ENCODE measurements around the gene AMOTL1.

AMOTL1 gene

DNA sequence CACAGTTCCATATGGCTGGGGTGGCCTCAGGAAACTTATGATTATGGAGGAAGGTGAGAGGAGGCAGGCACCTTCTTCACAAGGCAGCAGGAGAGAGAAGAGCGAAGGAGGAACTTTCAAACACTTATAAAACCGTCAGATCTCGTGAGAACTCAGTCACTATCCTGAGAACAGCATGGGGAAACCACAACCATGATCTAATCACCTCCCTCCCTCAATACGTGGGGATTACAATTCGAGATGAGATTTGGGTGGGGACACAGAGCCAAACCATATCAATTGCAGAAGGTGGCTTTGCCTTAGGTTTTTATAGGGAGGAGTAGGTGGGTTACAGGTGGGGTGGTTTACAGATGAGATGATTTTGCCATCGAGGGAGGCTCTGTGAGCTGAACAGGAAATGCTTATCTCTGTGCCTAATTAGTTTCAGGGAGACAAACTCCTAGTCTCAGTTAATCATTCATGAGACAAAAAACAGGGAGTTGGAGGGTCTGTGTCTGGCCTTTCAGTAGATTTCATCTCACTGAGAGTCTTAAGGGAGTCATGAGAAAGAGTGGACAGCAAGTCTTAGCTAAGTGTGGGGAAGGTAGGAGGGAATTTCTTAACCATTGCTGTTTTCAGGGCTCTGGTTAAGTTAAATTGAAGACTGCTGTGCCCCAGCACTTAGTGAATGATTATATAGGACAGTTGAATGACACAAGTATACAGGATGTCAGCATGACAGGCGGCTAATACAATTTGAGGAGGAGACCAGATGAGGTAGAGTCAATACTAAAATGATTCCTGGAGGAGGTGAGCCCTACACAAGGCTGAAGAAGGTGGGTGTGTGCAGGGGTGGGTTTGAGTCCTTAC, 157.5 kb downstream of the AMOTL1 start:
- DNase-seq (ENCODE audit: low read depth), result no peak

DNA sequence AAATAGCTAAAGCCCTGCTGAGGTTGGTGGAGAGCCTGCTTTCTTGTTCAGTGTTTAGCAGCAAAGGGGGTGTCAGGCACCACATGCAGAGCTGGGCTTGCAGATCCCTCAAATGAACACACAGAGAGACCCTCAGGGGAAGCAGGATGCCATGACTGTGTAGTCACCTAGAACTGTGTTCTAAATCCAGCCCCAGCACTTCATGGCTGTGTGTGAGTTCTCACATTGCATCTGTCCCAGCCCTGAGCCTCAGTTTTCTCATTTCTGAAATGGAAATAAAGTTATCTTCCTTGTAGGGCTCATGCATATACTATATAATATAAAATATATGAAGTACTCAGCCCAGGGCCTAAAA, 158.1 kb downstream of the AMOTL1 start:
- DNase-seq (ENCODE audit: low read depth), result no peak

Data from GM04504 (cell line).